ENCODE results near the gene REL.
A peak's percentile ranks its signal among the peaks of the same experiment; 100 is the strongest.
"Not testable (repeated sequence)": the region's sequence is repeated elsewhere in the genome, so short reads cannot be mapped to it uniquely, and the experiment has no call there.

The REL gene

GRCh38 chr2:60926741-60927552, 45.6 kb downstream of the REL start:
- peak; percentile 61 for DNase-seq

- not testable (repeated sequence) for DNase-seq
These were observed 50.7 kb downstream of the REL start for GRCh38 chr2:60932061-60932460.

- no peak for DNase-seq
These were observed 51.6 kb downstream of the REL start for GRCh38 chr2:60932954-60933353.

- DNase-seq: no peak
These were observed 52.9 kb downstream of the REL start for GRCh38 chr2:60934165-60934722.

- no peak for DNase-seq
These were observed 55.4 kb downstream of the REL start for GRCh38 chr2:60936757-60937156.

GRCh38 chr2:60938301-60938700, 56.9 kb downstream of the REL start:
- no peak for DNase-seq

- DNase-seq: no peak
These were observed 58.2 kb downstream of the REL start for GRCh38 chr2:60939622-60940021.

- DNase-seq: no peak
These were observed 64.0 kb downstream of the REL start for GRCh38 chr2:60945341-60945740.

- no peak for DNase-seq
These were observed 65.7 kb downstream of the REL start for GRCh38 chr2:60947056-60947455.

GRCh38 chr2:60948161-60948560, 66.8 kb downstream of the REL start:
- no peak for DNase-seq

GRCh38 chr2:60948926-60949579, 67.7 kb downstream of the REL start:
- DNase-seq: peak; percentile 82

- no peak for DNase-seq
These were observed 72.8 kb downstream of the REL start for GRCh38 chr2:60954139-60954538.

- no peak for DNase-seq
These were observed 75.8 kb downstream of the REL start for GRCh38 chr2:60957224-60957623.

- no peak for DNase-seq
These were observed 76.3 kb downstream of the REL start for GRCh38 chr2:60957643-60958042.

- DNase-seq: no peak
These were observed 77.0 kb downstream of the REL start for GRCh38 chr2:60958361-60958760.

GRCh38 chr2:60958800-60959199, 77.4 kb downstream of the REL start:
- no peak for DNase-seq

- no peak for DNase-seq
These were observed 78.1 kb downstream of the REL start for GRCh38 chr2:60959501-60959900.

GRCh38 chr2:60960706-60961105, 79.3 kb downstream of the REL start:
- DNase-seq: no peak

- DNase-seq: peak; percentile 37
These were observed 80.1 kb downstream of the REL start for GRCh38 chr2:60961457-60961856.

- DNase-seq: peak; percentile 65
These were observed 81.2 kb downstream of the REL start for GRCh38 chr2:60962528-60962927.

- DNase-seq: no peak
These were observed 81.8 kb downstream of the REL start for GRCh38 chr2:60963190-60963589.

- DNase-seq: peak; percentile 26
These were observed 83.5 kb downstream of the REL start for GRCh38 chr2:60964651-60965498.

- no peak for DNase-seq
These were observed 84.1 kb downstream of the REL start for GRCh38 chr2:60965499-60965785.

Measured in hematopoietic multipotent progenitor cell treated with erythropoietin and hydrocortisone succinate and interleukin-3 and kit ligand, for 6 days (in vitro differentiated cells).